Liver (tissue), 2 donors: ENCODE data around the gene ALG9.

ENCODE experiments used
- FOXA2 ChIP-seq: IDR thresholded peaks from 2 replicates; pipeline ENCODE4 v1.6.1; 2016; ENCODE audit warnings: antibody characterized with exemption
- MAX ChIP-seq: IDR thresholded peaks from 2 replicates; pipeline ENCODE4 v1.6.1; 2016; ENCODE audit warnings: antibody characterized with exemption
- REST ChIP-seq: IDR thresholded peaks from 2 replicates; pipeline ENCODE4 v1.6.1; 2016; ENCODE audit warnings: antibody characterized with exemption, mild to moderate bottlenecking
- TF ChIP-seq, protein P1 (sequence below): fragments of 150-350 bp; IDR thresholded peaks from 2 replicates; pipeline ENCODE4 v1.5.1; 2017; ENCODE audit warnings: improper control_type of control experiment, low read depth, low read length; ENCODE audit not compliant: missing input control
- donor health status: healthy.

GRCh38 chr11:111782109-111782741 lies 89.2 kb downstream of the ALG9 start:
- TF ChIP-seq MAX (no peak), FOXA2 (no peak), REST (no peak)
- TF ChIP-seq, protein P1, sequence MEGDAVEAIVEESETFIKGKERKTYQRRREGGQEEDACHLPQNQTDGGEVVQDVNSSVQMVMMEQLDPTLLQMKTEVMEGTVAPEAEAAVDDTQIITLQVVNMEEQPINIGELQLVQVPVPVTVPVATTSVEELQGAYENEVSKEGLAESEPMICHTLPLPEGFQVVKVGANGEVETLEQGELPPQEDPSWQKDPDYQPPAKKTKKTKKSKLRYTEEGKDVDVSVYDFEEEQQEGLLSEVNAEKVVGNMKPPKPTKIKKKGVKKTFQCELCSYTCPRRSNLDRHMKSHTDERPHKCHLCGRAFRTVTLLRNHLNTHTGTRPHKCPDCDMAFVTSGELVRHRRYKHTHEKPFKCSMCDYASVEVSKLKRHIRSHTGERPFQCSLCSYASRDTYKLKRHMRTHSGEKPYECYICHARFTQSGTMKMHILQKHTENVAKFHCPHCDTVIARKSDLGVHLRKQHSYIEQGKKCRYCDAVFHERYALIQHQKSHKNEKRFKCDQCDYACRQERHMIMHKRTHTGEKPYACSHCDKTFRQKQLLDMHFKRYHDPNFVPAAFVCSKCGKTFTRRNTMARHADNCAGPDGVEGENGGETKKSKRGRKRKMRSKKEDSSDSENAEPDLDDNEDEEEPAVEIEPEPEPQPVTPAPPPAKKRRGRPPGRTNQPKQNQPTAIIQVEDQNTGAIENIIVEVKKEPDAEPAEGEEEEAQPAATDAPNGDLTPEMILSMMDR = no peak
